B cell (primary cell): ENCODE results near the gene CABLES2. TPM values are rescaled to one million over a fixed set of nuclear protein-coding genes. Genes with fewer than 3 reads are reported as not detected.

Source experiments
- ATAC-seq: fragments of 200-7000 bp; cut with Tn5 transposase; one replicate; pipeline ENCODE4 v1.10.0; 2021; ENCODE audit warnings: low read depth, mild to moderate bottlenecking, moderate number of reproducible peaks, moderate library complexity
- CTCF ChIA-PET: fragments of 350-600 bp; sonication (Branson Sonifier 250); formaldehyde crosslinking; loops from one replicate; lab custom pipeline; 2021; ENCODE audit warnings: antibody characterized with exemption, inconsistent platforms; lab: Charles Lee
- POLR2A ChIA-PET: fragments of 350-600 bp; sonication (Branson Sonifier 250); formaldehyde crosslinking; loops from one replicate; lab custom pipeline; 2021; ENCODE audit warnings: antibody characterized with exemption; lab: Charles Lee
- DNase-seq: peaks from one replicate; pipeline ENCODE4 v3.0.0; 2013
- H2AFZ ChIP-seq: 2 replicates; pipeline ENCODE4 v1.6.1; 2012; ENCODE audit warnings: mild to moderate bottlenecking, low read depth, low read length; ENCODE audit not compliant: insufficient read depth, poor library complexity, severe bottlenecking
- H3K27ac ChIP-seq, 2 donors: 1 replicate in 1 of 2; 2 replicates in 1 of 2; pipeline ENCODE4 v1.5.1; 2012 to 2013; ENCODE audit warnings: low read length in 2 of 2, mild to moderate bottlenecking in 2 of 2, moderate library complexity in 1 of 2
- H3K27me3 ChIP-seq, 4 experiments: fragments of 200-600 bp in 1 of 4; sonication (generic) in 1 of 4; replicated peaks in 1 of 4; 1 replicate in 2 of 4; 2 replicates in 2 of 4; pipeline versions ENCODE4 v1.6.1 to v1.7.0; 2013 to 2016; ENCODE audit warnings: low read length in 3 of 4, mild to moderate bottlenecking in 2 of 4, mixed read lengths in 1 of 4, moderate library complexity in 1 of 4; ENCODE audit not compliant: insufficient read depth in 4 of 4, control insufficient read depth in 3 of 4; ENCODE audit errors: control extremely low read depth in 1 of 4
- H3K36me3 ChIP-seq, 2 experiments: replicated peaks in 1 of 2; 1 replicate in 1 of 2; 2 replicates in 1 of 2; pipeline versions ENCODE4 v1.6.1 to v1.7.1; 2013; ENCODE audit warnings: low read length in 1 of 2; ENCODE audit not compliant: insufficient read depth in 2 of 2, control insufficient read depth in 1 of 2; ENCODE audit errors: control extremely low read depth in 1 of 2, extremely low read depth in 1 of 2
- H3K4me1 ChIP-seq, 2 donors: fragments of 200-600 bp in 1 of 2; sonication (generic) in 1 of 2; 1 replicate in 1 of 2; 2 replicates in 1 of 2; pipeline versions ENCODE4 v1.5.1 to v1.6.1; 2013 to 2017; ENCODE audit warnings: low read length in 2 of 2; ENCODE audit not compliant: control insufficient read depth in 2 of 2, insufficient read depth in 2 of 2
- H3K4me2 ChIP-seq: replicated peaks from 2 replicates; pipeline ENCODE3; 2012; ENCODE audit warnings: mild to moderate bottlenecking, low read depth, low read length; ENCODE audit not compliant: poor library complexity, severe bottlenecking
- H3K4me3 ChIP-seq, 5 experiments: fragments of 200-600 bp in 1 of 5; sonication (generic) in 1 of 5; 1 replicate in 3 of 5; 2 replicates in 2 of 5; pipeline versions ENCODE4 v1.5.1 to v1.7.0; 2011 to 2016; ENCODE audit warnings: low read length in 4 of 5, mild to moderate bottlenecking in 4 of 5, low read depth in 2 of 5, control low read depth in 1 of 5, moderate library complexity in 1 of 5; ENCODE audit not compliant: insufficient read depth in 1 of 5; ENCODE audit errors: control extremely low read depth in 1 of 5, extremely low read depth in 1 of 5
- H3K79me2 ChIP-seq: fragments of 200-600 bp; sonication (generic); one replicate; pipeline ENCODE4 v1.6.0; 2016; ENCODE audit warnings: low read length; ENCODE audit not compliant: control insufficient read depth, insufficient read depth
- H3K9ac ChIP-seq: fragments of 200-600 bp; sonication (generic); 2 replicates; pipeline ENCODE4 v1.6.1; 2017; ENCODE audit warnings: mild to moderate bottlenecking, low read length, moderate library complexity
- H3K9me3 ChIP-seq, 3 donors: one replicate each; pipeline versions ENCODE4 v1.6.1 to v1.7.1; 2013; ENCODE audit warnings: low read length in 2 of 3; ENCODE audit not compliant: control insufficient read depth in 2 of 3, insufficient read depth in 1 of 3; ENCODE audit errors: control extremely low read depth in 1 of 3
- H4K20me1 ChIP-seq: 2 replicates; pipeline ENCODE4 v1.6.0; 2012; ENCODE audit warnings: mild to moderate bottlenecking, low read length; ENCODE audit not compliant: insufficient read depth, control insufficient read depth, poor library complexity, severe bottlenecking
- H3K27ac Mint-ChIP-seq: one replicate; pipeline ENCODE4 v1.8.0; 2021; ENCODE audit warnings: mixed read lengths
- H3K27me3 Mint-ChIP-seq: one replicate; pipeline ENCODE4 v1.8.0; 2021; ENCODE audit warnings: mixed read lengths
- H3K4me1 Mint-ChIP-seq: one replicate; pipeline ENCODE4 v1.8.0; 2021; ENCODE audit warnings: mixed read lengths
- H3K4me3 Mint-ChIP-seq: one replicate; pipeline ENCODE4 v1.8.0; 2021; ENCODE audit warnings: mixed read lengths
- H3K9me3 Mint-ChIP-seq: one replicate; pipeline ENCODE4 v1.8.0; 2022; ENCODE audit warnings: mixed read lengths; ENCODE audit not compliant: insufficient read depth
- EZH2 ChIP-seq: IDR thresholded peaks from 2 replicates; pipeline ENCODE4 v1.6.1; 2012; ENCODE audit warnings: borderline replicate concordance, low read depth, mild to moderate bottlenecking, moderate library complexity, low read length; ENCODE audit not compliant: insufficient read depth, poor library complexity, severe bottlenecking
- WGBS: methylation state at CpG from one replicate; pipeline ENCODE4 v1.1.5; 2013; ENCODE audit warnings: missing lambda C conversion rate; ENCODE audit not compliant: insufficient coverage; 5-methylcytosine and 5-hydroxymethylcytosine counted together
- intact Hi-C: fragments of 100-400 bp; cut with micrococcal nuclease; formaldehyde crosslinking; loops from one replicate; pipeline ENCODE4 v1.10.0; 2022
- polyA plus RNA-seq: library from polyadenylated mRNA; depleted of rRNA; stranded (reverse); fragments of >200 nt; gene quantifications from 2 replicates; pipeline ENCODE4 v1.2.3, GENCODE V29; 2012
- total RNA-seq, 2 donors: library from RNA; stranded (reverse); fragments of 120-200 nt in 1 of 2; gene quantifications; 1 replicate in 1 of 2; 2 replicates in 1 of 2; pipeline versions ENCODE4 v1.2.3 to v1.2.4, GENCODE V29; 2013 to 2022
- TF ChIP-seq, protein P1 (sequence below): fragments of 200-600 bp; IDR thresholded peaks from one replicate; pipeline ENCODE4 v1.8.0; 2022; ENCODE audit warnings: antibody characterized with exemption, mild to moderate bottlenecking

Gene CABLES2
- total and polyA plus RNA-seq, 2 donors (not counting 1 experiment from before 2014, with no cell fraction given): 4.8 to 8.2 TPM

DNA sequence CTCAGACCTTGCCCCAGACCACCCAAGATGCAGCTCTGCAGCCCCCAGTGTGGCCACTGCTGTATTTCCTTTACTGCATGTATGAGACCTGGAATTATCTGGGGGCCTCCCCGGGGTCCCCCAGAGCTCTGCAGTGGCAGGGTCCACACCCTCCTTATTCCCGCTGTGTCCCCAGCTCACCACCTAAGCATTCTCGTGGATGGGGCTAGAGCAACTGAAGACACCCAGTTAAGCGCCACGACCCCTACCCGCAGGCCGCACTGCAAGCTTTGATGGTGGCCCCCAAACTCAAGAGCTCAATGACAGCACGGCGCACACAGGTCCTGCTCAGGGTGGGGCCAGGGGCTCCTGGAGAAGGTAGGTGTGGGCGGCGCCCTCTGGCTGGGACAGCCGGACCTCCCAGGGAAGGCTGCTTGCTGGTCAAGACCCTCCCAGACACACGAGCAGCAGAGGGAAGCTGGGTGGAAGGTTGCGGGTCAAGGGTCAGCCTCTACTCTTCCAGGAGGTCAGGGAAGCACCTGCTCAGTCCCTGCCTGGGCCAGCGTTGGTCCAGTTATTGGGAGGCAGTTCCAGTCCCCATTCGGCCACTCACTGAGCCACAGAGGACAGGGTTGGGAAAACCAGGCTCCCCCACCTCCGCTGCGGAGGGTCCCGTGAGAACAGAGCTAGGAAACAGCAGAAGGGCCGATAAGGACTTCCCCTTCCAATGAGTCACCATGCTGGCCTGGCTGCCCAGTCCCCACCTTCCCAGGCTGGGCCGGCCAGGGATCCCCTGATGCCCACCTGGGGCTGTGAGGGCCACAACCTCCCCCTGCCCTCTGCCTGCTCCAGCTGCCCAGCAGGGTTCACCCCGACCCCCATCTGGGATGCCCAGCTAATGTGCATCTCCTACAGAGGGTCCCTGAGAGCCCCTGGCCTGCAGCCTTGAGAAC, 42.9 kb downstream of the CABLES2 start:
- Mint-ChIP-seq H3K27ac (no peak overlapping the region), H3K9me3 (no peaks in the 10 kb centered on the region), H3K4me1 (peaks cover 19% of the 10 kb centered on the region), H3K27me3 (peaks cover 3% of the 10 kb centered on the region), H3K4me3 (no peak overlapping the region)
- Histone ChIP-seq H3K36me3 (no peaks in the 10 kb centered on the region), H3K9ac (no peak overlapping the region), H3K4me1 (peaks cover 24 to 29% of the 10 kb centered on the region in 2 donors), H3K27ac (no peak overlapping the region), H3K9me3 (peaks cover 0 to 4% (median 0%) of the 10 kb centered on the region in 3 donors), H4K20me1 (peaks cover 6% of the 10 kb centered on the region), H3K79me2 (no peaks in the 10 kb centered on the region), H2AFZ (no peak overlapping the region), H3K4me3 (no peak overlapping the region), H3K27me3 (peaks cover 0 to 19% (median 7%) of the 10 kb centered on the region in 4 experiments), H3K4me2 (no peak overlapping the region)
- ATAC-seq (no peak), DNase-seq (no peak)
- ChIA-PET POLR2A (interaction anchor here (1.1 to 1.7 kb wide), 2 partner anchors 10 to 23 kb away, joined by 3 to 6 read pairs; partner anchors contain the start of gene RPS21), CTCF (interaction anchor here (1.2 to 2.4 kb wide), 3 partner anchors 18 to 253 kb away, joined by 3 to 11 read pairs (median 9); no protein-coding TSS in a partner anchor)
- no peak for TF ChIP-seq EZH2
- TF ChIP-seq, protein P1, sequence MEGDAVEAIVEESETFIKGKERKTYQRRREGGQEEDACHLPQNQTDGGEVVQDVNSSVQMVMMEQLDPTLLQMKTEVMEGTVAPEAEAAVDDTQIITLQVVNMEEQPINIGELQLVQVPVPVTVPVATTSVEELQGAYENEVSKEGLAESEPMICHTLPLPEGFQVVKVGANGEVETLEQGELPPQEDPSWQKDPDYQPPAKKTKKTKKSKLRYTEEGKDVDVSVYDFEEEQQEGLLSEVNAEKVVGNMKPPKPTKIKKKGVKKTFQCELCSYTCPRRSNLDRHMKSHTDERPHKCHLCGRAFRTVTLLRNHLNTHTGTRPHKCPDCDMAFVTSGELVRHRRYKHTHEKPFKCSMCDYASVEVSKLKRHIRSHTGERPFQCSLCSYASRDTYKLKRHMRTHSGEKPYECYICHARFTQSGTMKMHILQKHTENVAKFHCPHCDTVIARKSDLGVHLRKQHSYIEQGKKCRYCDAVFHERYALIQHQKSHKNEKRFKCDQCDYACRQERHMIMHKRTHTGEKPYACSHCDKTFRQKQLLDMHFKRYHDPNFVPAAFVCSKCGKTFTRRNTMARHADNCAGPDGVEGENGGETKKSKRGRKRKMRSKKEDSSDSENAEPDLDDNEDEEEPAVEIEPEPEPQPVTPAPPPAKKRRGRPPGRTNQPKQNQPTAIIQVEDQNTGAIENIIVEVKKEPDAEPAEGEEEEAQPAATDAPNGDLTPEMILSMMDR: no peak
- 80% methylated on average over 22 of the region's 22 CpGs for whole genome bisulfite sequencing
- intact Hi-C loops: no loop called here
